ENCODE data around the gene SCG3. TPM values are rescaled to one million over a fixed set of nuclear protein-coding genes. Genes with fewer than 3 reads are reported as not detected.

Gene SCG3
- total RNA-seq, 1 donor from 2014 or later: 8.1 TPM

GRCh38 chr15:51765751-51766150 lies 84.4 kb downstream of the SCG3 start:
- peaks cover 7% of the 10 kb centered on the region for H3K36me3 Mint-ChIP-seq (ENCODE audit: low read depth)
- no peaks in the 10 kb centered on the region for H3K27me3 Mint-ChIP-seq (ENCODE audit: low read depth)

GRCh38 chr15:51766341-51766740 lies 85.0 kb downstream of the SCG3 start:
- DNase-seq (ENCODE audit: low read depth, low spot score): no peak
- H3K9me3 Mint-ChIP-seq: no peaks in the 10 kb centered on the region
- peaks cover 28% of the 10 kb centered on the region for H3K4me1 Mint-ChIP-seq
- no peak overlapping the region for H3K27ac Mint-ChIP-seq (ENCODE audit: unreplicated experiment)
- no peaks in the 10 kb centered on the region for H3K27me3 Mint-ChIP-seq (ENCODE audit: low read depth)
- H3K36me3 Mint-ChIP-seq (ENCODE audit: low read depth): peaks cover 9% of the 10 kb centered on the region
- no peak overlapping the region for H3K4me3 Mint-ChIP-seq
- no peak for TF ChIP-seq CTCF (conservative IDR thresholded peaks at IDR 0.05)

More at GRCh38 chr15:51765751-51766150, 84.4 kb downstream of the SCG3 start:
- H3K4me3 Mint-ChIP-seq: peak overlapping the region; percentile 11
- H3K4me1 Mint-ChIP-seq: peaks cover 28% of the 10 kb centered on the region
- H3K9me3 Mint-ChIP-seq: no peaks in the 10 kb centered on the region
- DNase-seq (ENCODE audit: low read depth, low spot score): no peak
- TF ChIP-seq CTCF (conservative IDR thresholded peaks at IDR 0.05): no peak
- peak overlapping the region; percentile 64 for H3K27ac Mint-ChIP-seq (ENCODE audit: unreplicated experiment)

GRCh38 chr15:51768018-51768417 lies 86.7 kb downstream of the SCG3 start:
- no peak overlapping the region for H3K27ac Mint-ChIP-seq (ENCODE audit: unreplicated experiment)

More at GRCh38 chr15:51768018-51768417, 86.7 kb downstream of the SCG3 start:
- TF ChIP-seq CTCF (conservative IDR thresholded peaks at IDR 0.05): no peak
- Mint-ChIP-seq H3K9me3 (no peaks in the 10 kb centered on the region), H3K36me3 (ENCODE audit: low read depth) (peaks cover 9% of the 10 kb centered on the region), H3K4me1 (peaks cover 38% of the 10 kb centered on the region), H3K4me3 (no peak overlapping the region), H3K27me3 (ENCODE audit: low read depth) (no peaks in the 10 kb centered on the region)
- DNase-seq (ENCODE audit: low read depth, low spot score): no peak

Other genes with a start within 250 kb of the SCG3 start
- 50.9 and 56.4 TPM in 2 replicates for gene DMXL2, start 58.7 kb upstream of the SCG3 start, total RNA-seq
- 2.4 and 3.2 TPM in 2 replicates for gene LYSMD2, start 56.2 kb downstream of the SCG3 start, total RNA-seq
- gene TMOD2, start 70.1 kb downstream of the SCG3 start, total RNA-seq: 17.4 and 18.9 TPM in 2 replicates
- 29.3 and 29.8 TPM in 2 replicates for gene TMOD3, start 148.2 kb downstream of the SCG3 start, total RNA-seq